Left lung (tissue), 10 donors: ENCODE data around the gene TMEM184B. TPM values are rescaled to one million over a fixed set of nuclear protein-coding genes. Genes with fewer than 3 reads are reported as not detected.

Experiments
- ATAC-seq: fragments of 200-7000 bp; cut with Tn5 transposase; one replicate; pipeline ENCODE4 v1.9.1; 2020; ENCODE audit warnings: moderate library complexity
- DNase-seq, 4 donors: peaks; one replicate each; pipeline ENCODE4 v3.0.0-alpha.2; 2013 to 2020
- H3K27ac ChIP-seq, 2 donors: fragments of 200-600 bp; sonication (generic) in 1 of 2; one replicate each; pipeline versions ENCODE4 v1.5.0 to v1.8.0; 2020 to 2021
- H3K27me3 ChIP-seq, 2 donors: fragments of 200-600 bp; sonication (generic) in 1 of 2; one replicate each; pipeline versions ENCODE4 v1.5.0 to v1.8.0; 2020 to 2021
- H3K36me3 ChIP-seq, 2 donors: fragments of 200-600 bp; sonication (generic) in 1 of 2; one replicate each; pipeline versions ENCODE4 v1.5.0 to v1.8.0; 2020 to 2021
- H3K4me1 ChIP-seq, 2 donors: fragments of 200-600 bp; one replicate each; pipeline ENCODE4 v1.8.0; 2021
- H3K4me3 ChIP-seq, 2 donors: fragments of 200-600 bp; sonication (generic) in 1 of 2; one replicate each; pipeline versions ENCODE4 v1.5.0 to v1.8.0; 2020 to 2021; ENCODE audit warnings: mild to moderate bottlenecking in 1 of 2
- H3K9me3 ChIP-seq, 2 donors: fragments of 200-600 bp; sonication (generic) in 1 of 2; one replicate each; pipeline versions ENCODE4 v1.5.0 to v1.8.0; 2020 to 2021
- CTCF ChIP-seq, 2 donors: fragments of 200-600 bp; sonication (generic) in 1 of 2; IDR thresholded peaks; one replicate each; pipeline versions ENCODE4 v1.5.0 to v1.8.0; 2021; ENCODE audit warnings: antibody characterized with exemption in 2 of 2
- intact Hi-C, 2 donors: fragments of 100-400 bp; cut with DNase I; formaldehyde crosslinking; loops; one replicate each; pipeline versions ENCODE4 v1.11.2 to v1.14.2; 2022
- polyA plus RNA-seq, 6 donors: library from polyadenylated mRNA; unstranded; fragments of 120-200 nt; gene quantifications; one replicate each; pipeline ENCODE4 v1.2.1, GENCODE V29; 2013; ENCODE audit not compliant: insufficient read length in 6 of 6
- total RNA-seq, 2 donors: library from RNA; stranded (reverse); fragmentation: NEBNext Ultra II Directional; extraction: Animal tissue kit (Norgen Biotek cat#: 25700); gene quantifications; one replicate each; pipeline ENCODE4 v1.2.1, GENCODE V29; 2021
- donor health status: DM: no; HTN: yes; CAD: no.
- donor health status: DM: no; HTN: no; CAD: no.

The TMEM184B gene
- total and polyA plus RNA-seq, 8 donors, result 33.7 to 98.3 (median 39.8) TPM

DNA sequence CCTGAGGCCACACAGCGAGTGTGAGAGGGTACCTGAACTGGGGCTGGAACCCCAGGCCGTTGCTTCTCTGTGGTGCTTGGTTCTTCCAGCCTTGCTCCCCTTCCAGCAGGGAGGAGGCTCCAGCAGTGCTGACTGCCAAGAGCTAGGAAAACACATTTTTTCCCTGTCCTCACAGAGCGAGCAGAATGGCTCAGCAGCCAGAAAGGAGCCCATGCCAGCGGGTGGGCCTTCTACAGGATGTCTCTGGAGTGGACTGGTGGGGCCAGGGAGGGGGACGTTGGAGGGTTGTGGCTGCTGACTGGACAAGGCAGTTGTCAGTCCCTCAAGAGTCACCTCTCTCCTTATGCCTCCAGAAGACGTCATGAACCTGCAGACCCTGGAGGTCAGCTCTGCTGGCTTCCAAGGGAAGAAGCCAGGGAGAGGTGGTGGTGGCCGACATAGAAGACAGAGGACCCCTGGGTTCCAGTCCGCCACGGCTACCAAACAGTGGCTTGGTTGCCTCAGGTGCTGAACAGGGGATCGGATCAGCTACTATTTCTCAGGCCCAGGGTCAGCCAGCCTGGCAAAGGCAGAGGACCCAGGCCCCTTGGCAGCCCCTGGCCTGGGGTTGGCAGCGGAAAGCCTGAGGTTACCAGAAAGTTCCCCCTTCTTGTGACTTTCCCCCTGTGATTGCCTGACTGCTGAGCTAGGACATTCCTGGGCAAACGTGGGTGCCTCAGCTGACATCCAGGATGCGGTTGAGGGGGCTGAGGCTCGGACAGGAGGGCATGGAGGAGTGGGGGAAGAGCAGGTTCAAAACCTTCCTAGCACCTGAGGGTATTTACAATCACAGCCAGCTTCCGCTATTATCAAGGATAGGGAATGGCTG is 67.3 kb downstream of the TMEM184B start:
- intact Hi-C loops, result no loop called here
- peak; percentile 72 to 95 (median 88) for DNase-seq
- H3K27ac ChIP-seq, result peak overlapping the region; percentile 81 to 95

GRCh38 chr22:38204784-38205183 is 68.0 kb downstream of the TMEM184B start:
- H3K36me3 ChIP-seq, result no peaks in the 10 kb centered on the region
- DNase-seq (no peak), ATAC-seq (no peak)
- no peaks in the 10 kb centered on the region for H3K27me3 ChIP-seq
- peaks cover 20 to 57% of the 10 kb centered on the region in 2 donors for H3K4me1 ChIP-seq
- peak overlapping the region; percentile 81 to 95 for H3K27ac ChIP-seq
- intact Hi-C loops, result no loop called here
- no peaks in the 10 kb centered on the region for H3K9me3 ChIP-seq
- no peak for TF ChIP-seq CTCF (IDR thresholded peaks at IDR 0.05)
- no peak overlapping the region for H3K4me3 ChIP-seq

More for the DNA sequence above, 67.3 kb downstream of the TMEM184B start:
- peak; percentile 1 for ATAC-seq
- no peaks in the 10 kb centered on the region for H3K27me3 ChIP-seq
- no peak for TF ChIP-seq CTCF (IDR thresholded peaks at IDR 0.05)
- no peak overlapping the region for H3K4me3 ChIP-seq
- peaks cover 20 to 62% of the 10 kb centered on the region in 2 donors for H3K4me1 ChIP-seq
- H3K36me3 ChIP-seq, result no peaks in the 10 kb centered on the region
- H3K9me3 ChIP-seq, result no peaks in the 10 kb centered on the region

GRCh38 chr22:38203855-38204514 is 68.8 kb downstream of the TMEM184B start:
- Histone ChIP-seq H3K36me3 (no peaks in the 10 kb centered on the region), H3K27ac (peak overlapping the region; percentile 95), H3K27me3 (no peaks in the 10 kb centered on the region), H3K4me3 (peak overlapping the region in 1 of 2 donors; percentile 71), H3K9me3 (no peaks in the 10 kb centered on the region), H3K4me1 (peaks cover 20 to 49% of the 10 kb centered on the region in 2 donors)
- intact Hi-C loops, result no loop called here
- ATAC-seq, result no peak
- no peak for DNase-seq
- no peak for TF ChIP-seq CTCF (IDR thresholded peaks at IDR 0.05)

GRCh38 chr22:38203090-38203810 is 69.6 kb downstream of the TMEM184B start:
- Histone ChIP-seq H3K27ac (peak overlapping the region; percentile 95), H3K4me3 (peak overlapping the region; percentile 71 to 79), H3K27me3 (no peaks in the 10 kb centered on the region), H3K36me3 (no peaks in the 10 kb centered on the region), H3K4me1 (peaks cover 20 to 43% of the 10 kb centered on the region in 2 donors), H3K9me3 (no peaks in the 10 kb centered on the region)
- DNase-seq (peak in 3 of 4 donors; percentile 65 to 87 (median 75)), ATAC-seq (peak; percentile 62)
- intact Hi-C loops, result no loop called here
- no peak for TF ChIP-seq CTCF (IDR thresholded peaks at IDR 0.05)
